Measurements from ENCODE around the gene TRMT112.

GRCh38 chr11:64352995-64353714 is 35.8 kb upstream of the TRMT112 start:
- no peak for TF ChIP-seq CTCF (IDR thresholded peaks at IDR 0.05)
- TF ChIP-seq REST (IDR thresholded peaks at IDR 0.05; ENCODE audit: insufficient read depth in 1 of 2, low read depth in 2 of 2, low read length in 1 of 2), result no peak
